Heart left ventricle (tissue), 13 donors: ENCODE results near the gene CCDC159.

Source experiments
- POLR2A ChIP-seq, 2 donors: fragments of 450-650 bp; IDR thresholded peaks; one replicate each; pipeline ENCODE4 v1.6.1; 2017; ENCODE audit warnings: antibody characterized with exemption in 2 of 2, mild to moderate bottlenecking in 2 of 2, moderate library complexity in 2 of 2
- TF ChIP-seq, protein P1 (sequence below), 12 donors: fragments of 200-600 bp; sonication (generic) in 4 of 12; IDR thresholded peaks; one replicate each; pipeline versions ENCODE4 v1.5.0 to v1.8.0; 2018 to 2022; ENCODE audit warnings: antibody characterized with exemption in 12 of 12, mild to moderate bottlenecking in 5 of 12
- donor health status: ischemic (EF 13 %, LVEDD 7.1; RV severe dilation, severe dysfunction).
- donor health status: DM: no; HTN: yes; CAD: no.
- donor health status: DM: no; HTN: no; CAD: no.
- donor health status: ischemic (EF 25% LVEDD 6.9; RV normal size, moderate dysfunction).
- donor health status: ischemic (EF 25% LVEDD 5.7; RV mildly dilated, moderate dysfunction).
- donor health status: ischemic (EF 35%, LVEDD 5.7; RV mildly dilated, moderate dysfunction).
- donor health status: nonischemic (EF 11% LVEDD 7.7; RV severe dilation, severe dysfunction).
- donor health status: DM: yes; HTN: yes; CAD: no.
- donor health status: PGD.
- donor health status: ischemic (EF 29% LVEDD 5.4; RV normal size, mild dysfunction).
- donor health status: nonischemic (EF 23%, LVEDD 6.1; RV moderate dilation, normal function).

- TF ChIP-seq POLR2A (IDR thresholded peaks at IDR 0.05) = no peak
- TF ChIP-seq, protein P1, sequence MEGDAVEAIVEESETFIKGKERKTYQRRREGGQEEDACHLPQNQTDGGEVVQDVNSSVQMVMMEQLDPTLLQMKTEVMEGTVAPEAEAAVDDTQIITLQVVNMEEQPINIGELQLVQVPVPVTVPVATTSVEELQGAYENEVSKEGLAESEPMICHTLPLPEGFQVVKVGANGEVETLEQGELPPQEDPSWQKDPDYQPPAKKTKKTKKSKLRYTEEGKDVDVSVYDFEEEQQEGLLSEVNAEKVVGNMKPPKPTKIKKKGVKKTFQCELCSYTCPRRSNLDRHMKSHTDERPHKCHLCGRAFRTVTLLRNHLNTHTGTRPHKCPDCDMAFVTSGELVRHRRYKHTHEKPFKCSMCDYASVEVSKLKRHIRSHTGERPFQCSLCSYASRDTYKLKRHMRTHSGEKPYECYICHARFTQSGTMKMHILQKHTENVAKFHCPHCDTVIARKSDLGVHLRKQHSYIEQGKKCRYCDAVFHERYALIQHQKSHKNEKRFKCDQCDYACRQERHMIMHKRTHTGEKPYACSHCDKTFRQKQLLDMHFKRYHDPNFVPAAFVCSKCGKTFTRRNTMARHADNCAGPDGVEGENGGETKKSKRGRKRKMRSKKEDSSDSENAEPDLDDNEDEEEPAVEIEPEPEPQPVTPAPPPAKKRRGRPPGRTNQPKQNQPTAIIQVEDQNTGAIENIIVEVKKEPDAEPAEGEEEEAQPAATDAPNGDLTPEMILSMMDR (IDR thresholded peaks at IDR 0.05) = no peak
Observed at GRCh38 chr19:11377756-11378155, 31.4 kb downstream of the CCDC159 start.
